Raji (cell line): Measurements from ENCODE around the gene GLS.

ENCODE experiments used
- POLR2A ChIP-seq: IDR thresholded peaks from 2 replicates; pipeline ENCODE4 v1.6.1; 2011; ENCODE audit warnings: low read depth, low read length, control low read depth; ENCODE audit not compliant: insufficient read depth

GLS gene

DNA sequence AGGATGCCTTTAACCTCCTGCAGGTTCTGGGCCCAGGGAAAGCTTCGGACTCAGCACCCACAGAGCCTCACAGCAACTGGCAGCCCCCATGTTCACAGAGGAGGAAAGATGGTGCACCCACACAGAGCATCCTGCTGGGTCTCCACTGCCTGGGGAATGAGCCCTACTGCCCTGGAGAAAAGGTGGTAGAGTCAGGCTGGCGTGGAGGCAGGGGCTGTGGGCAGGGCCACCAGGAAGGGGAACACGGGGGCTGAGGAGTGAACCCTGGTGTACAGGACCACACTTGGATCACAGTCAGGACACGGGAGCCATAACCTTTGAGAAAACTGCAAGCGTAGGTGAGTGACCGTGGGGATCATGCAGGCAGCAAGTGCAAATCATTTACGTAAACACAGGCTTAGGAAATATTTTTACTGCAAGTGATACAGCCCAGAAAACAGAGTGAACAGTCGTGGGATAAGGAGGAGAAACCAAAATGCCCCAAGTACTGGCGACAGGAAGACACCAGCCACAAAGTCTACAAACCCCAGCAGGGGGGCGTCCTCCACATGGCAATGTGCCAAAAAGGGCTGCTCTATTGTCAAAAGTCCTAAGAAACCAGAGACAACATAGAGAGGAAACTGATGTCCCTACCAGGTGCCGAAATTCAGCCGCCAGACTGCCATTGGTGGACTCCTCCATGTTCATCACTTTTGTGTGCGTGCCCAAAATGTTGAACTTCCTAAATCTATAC, 105.8 kb downstream of the GLS start:
- no peak for TF ChIP-seq POLR2A

DNA sequence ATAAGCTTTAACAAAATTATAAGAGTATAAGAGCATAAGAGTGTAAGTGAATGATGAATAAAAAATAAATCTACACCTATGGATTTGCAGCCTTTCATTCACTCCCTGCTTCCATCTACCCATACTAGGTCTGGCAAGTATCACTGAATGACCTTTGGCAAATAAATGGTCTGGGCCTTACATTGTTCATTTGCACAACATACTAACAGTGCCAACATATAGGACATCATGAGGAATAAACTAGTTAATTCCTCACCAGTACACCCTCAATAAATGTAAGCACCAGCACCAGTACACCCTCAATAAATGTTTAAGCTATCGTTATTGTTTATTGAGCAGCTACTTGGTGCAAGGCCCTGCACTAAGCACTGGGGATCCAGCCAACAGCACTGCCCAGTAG, 106.5 kb downstream of the GLS start:
- TF ChIP-seq POLR2A = no peak

DNA sequence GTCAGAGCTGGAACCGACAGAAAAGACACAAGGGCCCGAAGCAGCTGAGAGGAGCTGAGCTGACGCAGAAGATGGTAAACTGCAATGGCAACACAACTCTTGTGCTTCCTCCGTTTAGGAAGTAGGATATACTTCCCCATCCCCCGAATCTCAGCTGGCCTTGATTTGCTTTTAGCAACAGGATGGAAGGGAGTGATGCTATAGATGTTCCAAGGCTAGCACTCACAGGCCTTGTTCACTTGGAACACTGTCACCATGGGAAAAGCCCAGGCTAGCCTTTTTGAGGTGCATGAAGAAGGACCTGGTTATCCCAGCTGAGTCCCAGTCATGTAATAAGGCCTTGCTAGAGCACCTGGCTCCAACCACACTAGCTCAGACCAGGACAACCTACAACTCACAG, 107.3 kb downstream of the GLS start:
- TF ChIP-seq POLR2A = no peak

DNA sequence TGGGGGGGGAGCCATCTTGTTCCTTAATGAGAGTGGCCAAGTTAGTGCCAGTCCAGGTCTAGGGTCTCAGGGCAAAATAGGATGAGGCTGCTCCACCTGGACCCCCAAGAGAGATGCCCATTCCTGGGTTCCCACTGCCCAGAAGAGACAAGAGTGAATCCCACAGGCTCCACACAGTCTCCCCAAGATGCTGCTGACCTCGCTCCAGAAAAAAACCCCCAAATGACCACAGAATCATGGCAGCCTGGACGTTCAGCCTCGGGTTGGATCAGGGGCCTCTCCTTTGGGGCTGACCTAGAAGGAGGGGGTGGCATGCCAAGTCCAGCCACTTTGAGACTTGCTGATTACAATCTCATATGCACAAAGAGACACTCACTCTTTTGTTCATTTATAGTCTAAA, 108.3 kb downstream of the GLS start:
- TF ChIP-seq POLR2A = no peak

DNA sequence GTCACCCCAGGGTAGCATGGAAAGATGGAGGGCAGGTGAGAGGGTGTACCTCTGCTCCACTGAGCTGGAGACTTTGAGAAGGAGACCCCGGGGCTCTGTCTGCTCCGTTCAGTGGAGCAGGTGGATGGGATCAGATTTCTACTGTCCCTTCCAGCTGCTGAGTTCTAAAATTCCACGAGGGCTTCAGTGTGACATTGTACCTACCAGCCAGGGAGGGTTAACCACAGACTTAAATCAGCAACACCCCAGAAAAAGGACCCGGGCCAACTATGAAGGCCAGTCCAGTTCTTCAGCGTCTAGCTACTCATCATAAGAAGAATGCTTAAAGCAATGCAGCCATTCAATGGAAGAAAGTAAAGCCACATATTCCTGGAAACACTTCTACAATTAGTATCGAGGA, 109.5 kb downstream of the GLS start:
- TF ChIP-seq POLR2A = no peak

DNA sequence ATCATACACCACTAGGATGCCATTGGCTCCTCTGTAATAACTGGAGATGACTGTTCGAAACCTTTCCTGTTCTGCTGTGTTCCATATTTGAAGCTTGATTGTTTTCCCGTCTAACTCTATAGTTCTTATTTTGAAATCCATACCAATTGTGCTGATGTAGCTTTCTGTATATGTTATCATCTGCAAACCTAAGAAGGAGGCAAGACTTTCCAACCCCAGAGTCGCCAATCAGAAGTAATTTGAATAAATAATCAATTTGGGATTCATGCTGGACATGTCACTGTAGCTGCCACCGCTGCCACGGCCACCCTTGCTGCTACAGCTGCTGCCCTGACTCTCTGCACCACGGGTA, 112.6 kb downstream of the GLS start:
- no peak for TF ChIP-seq POLR2A

DNA sequence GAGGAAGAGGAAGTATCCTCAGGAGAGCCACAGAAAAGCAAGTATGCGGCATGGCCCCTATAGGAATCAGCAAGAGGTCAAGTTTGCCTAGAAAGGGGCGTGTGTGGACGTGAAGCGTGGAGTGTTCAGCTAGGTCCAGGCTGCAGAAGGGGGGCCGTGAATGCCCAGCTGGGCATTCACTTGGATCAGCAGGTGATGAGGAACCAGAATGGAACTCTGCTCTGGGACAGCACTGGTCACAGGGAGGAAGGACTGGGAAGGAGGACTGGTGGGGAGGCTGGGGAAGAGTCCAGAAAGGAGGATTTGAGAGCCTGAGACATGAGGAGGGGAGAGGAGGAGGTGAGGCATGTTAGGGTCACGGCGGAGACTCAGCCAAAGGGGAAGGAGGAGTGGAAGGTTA, 113.5 kb downstream of the GLS start:
- TF ChIP-seq POLR2A = no peak

DNA sequence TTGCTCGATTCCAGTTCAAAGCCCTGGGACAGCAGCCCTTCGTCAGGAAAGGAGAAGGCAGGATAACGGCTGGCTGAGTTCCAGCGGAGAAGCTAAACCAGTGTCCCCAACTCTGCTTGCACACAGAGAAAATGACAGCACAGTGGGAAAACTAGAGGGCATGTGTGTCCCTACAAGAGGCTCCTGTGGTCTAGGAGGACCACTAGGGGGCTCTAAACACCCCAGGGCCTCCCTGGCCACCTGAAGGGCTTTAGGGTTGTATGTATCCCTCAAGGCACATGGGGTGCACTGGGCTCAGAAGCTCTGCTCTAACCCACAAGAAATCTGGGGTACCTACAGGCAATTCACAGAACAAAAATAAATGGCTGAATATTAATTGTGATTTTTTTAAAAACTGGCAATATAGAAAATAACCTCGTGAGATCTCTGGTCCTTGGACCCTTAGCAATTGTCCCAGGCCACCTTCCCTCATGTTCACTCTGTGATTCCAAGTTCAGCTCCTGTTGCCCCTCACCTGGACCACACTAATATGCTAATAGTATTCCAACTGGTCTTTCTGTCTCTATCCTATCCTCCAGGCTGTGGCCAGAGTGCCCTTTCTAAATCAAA, 115.8 kb downstream of the GLS start:
- TF ChIP-seq POLR2A = no peak

DNA sequence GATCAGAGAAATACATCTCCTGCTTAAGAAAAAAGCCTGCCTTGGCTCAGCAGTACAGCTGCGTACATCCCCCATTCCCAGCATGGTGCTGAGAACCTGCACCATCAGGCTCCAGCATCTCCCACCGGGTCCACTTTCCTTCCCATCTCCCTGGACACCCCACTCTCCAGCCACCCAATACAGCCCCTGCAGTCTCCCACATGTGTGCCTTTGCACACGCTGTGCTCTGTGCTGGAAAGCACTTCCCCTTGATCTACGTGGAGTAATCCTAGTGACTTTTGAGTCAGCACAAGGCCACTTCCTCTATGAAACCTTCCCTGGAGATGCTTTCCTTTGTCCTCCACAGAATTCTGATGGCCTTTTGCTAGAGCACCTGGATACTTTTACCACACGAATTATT, 116.3 kb downstream of the GLS start:
- no peak for TF ChIP-seq POLR2A

DNA sequence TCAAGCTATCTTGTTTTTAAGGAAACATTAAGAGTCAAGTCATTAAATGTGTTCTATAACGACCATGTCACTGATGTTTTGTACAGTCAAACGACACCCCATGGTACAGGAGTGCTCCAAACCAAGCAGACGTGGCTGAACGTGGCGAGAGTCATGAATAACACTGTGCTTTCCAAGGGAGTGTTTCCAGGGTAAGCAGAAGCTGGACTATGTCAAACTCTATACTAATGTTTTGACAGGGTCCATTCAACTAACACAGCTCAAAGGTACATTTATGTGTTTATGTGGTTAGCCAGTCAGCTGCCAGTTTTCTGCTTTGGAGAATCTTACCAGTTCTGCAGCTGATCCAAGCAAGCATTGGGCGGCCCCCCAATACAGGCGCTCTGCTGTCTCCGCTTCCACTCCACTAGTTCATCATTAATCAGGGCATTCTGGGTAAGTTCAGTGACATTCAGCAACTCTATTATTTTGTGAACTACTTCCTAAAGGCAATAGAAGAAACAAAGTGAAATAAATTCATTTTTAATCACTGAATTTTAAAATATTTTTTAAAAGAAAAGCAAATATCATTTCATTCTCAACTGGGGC, 117.0 kb downstream of the GLS start:
- no peak for TF ChIP-seq POLR2A

DNA sequence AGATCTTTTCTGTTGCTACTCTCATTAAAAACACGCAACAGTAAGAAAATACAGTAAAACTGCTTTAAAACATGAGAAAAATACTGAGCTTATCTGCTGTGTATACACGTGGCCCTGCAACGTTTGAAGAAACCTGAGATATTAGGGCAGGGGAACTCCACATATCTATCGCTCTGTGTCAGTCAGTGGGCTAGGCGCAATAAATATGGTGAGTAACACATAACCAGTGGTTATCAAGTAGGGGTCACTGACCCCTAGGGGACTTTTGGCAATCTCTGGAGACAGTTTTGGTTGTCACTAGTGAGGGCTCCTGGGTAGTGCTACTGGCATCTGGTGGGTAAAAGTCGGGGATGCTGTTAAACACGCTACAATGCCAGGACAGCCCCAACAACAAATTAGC, 118.4 kb downstream of the GLS start:
- TF ChIP-seq POLR2A = no peak

DNA sequence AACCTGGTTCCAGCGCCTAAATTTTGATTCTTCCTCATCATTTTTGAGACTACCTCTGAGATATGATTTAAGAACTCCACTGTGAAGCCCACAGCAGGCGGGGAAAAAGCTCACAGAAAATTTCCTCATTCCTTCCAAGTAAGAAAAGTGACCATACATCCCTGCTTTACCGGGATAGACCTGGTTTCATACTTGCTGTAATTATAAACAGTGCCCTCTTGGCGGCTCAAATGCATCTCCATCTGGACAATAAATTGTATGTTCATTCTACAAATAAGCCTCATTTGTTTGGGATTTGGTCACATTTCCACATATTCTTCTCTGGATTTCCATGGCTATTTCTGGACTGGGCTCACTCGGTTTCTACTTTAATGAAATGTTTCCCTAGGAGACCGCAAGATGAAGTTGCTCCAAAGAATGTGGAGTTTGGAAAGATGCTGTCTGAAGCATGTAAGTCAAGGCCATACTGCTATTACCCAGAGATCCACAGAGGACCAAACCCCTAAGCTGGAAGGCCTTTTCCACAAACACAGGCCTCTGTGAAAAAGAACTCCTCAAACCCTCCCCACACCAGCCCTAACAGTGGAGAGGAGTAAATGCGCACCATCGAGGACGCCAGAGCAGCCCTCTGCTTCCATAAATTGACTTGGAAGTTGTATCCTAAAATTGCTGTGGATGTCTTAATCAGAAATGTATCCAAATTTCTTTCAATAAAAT, 119.5 kb downstream of the GLS start:
- no peak for TF ChIP-seq POLR2A

DNA sequence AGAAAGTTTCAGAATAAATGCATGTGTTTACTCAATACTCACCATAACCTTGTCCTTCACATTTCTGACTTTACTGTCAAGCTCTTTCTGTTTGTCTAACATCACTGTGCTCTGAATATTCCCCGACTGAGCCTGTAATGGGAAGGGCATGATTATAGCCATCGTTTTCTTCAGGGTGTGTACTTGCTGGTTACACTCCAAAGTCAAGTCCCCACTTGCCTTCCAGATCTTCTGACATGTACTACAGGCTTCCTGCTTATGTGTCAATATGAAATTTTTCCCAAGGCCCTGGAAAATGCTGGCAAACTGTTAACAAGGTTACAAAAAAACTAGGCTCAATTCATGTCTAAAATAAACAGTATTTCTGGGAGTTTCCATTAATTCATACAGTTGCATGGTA, 120.4 kb downstream of the GLS start:
- no peak for TF ChIP-seq POLR2A

DNA sequence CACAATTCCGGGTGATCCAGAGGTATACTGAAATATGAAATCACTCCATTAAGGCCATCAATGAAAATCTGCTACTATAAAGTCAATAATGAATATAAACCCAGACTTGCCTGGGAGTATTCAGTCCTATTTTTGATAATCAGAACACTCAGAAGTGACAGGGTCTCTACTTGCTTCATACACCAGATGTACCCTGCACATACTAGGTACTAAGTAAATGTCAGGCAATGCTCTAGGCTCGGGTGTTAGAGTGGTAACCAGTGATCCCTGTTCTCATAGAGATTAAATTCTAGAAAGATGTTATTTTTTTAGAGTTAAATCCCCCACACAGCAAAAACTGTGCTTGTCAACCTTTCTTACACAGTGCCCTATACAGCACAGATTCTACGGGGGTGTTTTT, 121.0 kb downstream of the GLS start:
- TF ChIP-seq POLR2A = no peak

DNA sequence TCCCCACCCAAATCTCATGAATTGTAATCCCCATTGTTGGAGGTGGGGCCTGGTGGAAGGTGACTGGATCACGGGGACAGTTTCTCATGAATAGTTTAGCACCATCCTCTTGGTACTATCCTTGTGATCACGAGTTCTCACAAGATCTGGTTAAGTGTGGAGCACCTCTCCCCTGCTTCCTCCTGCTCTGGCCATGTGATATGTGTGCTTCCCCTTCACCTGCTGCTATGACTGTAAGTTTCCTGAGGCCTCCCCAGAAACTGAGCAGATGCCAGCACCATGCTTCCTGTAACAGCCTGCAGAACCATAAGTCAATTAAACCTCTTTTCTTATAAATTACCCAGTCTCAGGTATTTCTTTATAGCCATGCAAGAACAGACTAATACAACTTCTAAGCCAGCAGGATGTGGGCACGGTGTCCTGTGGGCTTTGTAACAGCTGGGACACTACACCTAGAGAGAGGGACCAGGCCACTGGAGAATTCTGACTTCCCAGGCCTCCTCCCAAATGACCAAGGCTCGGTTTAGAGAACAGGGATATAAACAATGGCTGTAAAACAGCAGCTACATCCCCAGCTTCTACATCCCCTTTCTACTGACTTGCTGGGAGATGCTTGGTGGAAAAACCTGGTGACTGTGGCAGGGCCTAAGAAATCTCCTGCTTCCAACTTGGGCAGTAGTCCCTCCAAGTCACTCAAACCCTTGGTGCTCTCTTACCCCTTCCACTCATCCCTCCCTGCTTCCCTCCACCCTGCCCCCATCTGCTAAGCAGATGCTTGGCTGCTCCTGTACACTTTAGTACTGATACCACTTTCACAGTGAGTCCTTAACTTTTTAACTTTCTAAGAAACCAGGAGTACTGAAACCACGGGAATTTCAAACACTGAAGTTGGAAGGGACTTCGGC, 123.0 kb downstream of the GLS start:
- no peak for TF ChIP-seq POLR2A

DNA sequence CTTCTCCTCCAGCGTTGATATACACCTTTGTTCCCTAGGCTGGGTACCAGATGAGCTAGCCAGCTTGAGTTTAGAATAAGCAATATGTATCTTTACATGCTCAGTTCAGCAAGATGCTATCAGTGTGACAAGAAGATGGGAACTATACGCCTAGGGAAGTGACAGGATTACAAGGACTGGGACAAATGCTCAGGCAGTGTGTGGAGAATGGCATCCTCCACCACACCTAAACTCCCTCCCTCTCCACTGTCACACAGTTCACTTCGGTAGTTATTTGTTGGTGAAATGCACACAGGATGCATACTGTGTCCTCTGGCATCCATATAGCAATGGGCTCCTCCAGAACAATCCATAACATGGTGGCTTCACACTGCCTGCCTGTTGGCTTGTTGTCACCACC, 125.7 kb downstream of the GLS start:
- TF ChIP-seq POLR2A = no peak
